RWPE2 (cell line): ENCODE data around the gene SLC48A1.

Experiments
- ATAC-seq: fragments of 200-7000 bp; cut with Tn5 transposase; 3 replicates; pipeline ENCODE4 v1.9.1; 2021; ENCODE audit warnings: low read depth
- DNase-seq: peaks from one replicate; pipeline ENCODE4 v3.0.0-alpha.2; 2020; ENCODE audit warnings: low spot score
- H3K27ac ChIP-seq: fragments of 450-650 bp; 2 replicates; pipeline ENCODE4 v1.5.1; 2017; ENCODE audit warnings: mild to moderate bottlenecking; ENCODE audit not compliant: poor library complexity, severe bottlenecking
- H3K27me3 ChIP-seq: fragments of 250-450 bp; sonication (Bioruptor Pico); 2 replicates; pipeline ENCODE4 v1.5.1; 2021; ENCODE audit warnings: mild to moderate bottlenecking, moderate library complexity; ENCODE audit not compliant: insufficient read depth, poor library complexity, severe bottlenecking
- H3K36me3 ChIP-seq: fragments of 250-450 bp; sonication (Bioruptor Pico); 2 replicates; pipeline ENCODE4 v1.5.1; 2020; ENCODE audit warnings: low read depth, mild to moderate bottlenecking, moderate library complexity
- H3K4me1 ChIP-seq: fragments of 250-450 bp; sonication (Bioruptor Pico); 2 replicates; pipeline ENCODE4 v1.5.1; 2021; ENCODE audit warnings: mild to moderate bottlenecking, moderate library complexity; ENCODE audit not compliant: insufficient read depth, poor library complexity, severe bottlenecking
- H3K4me3 ChIP-seq: fragments of 250-450 bp; sonication (Bioruptor Pico); 2 replicates; pipeline ENCODE4 v1.5.1; 2021; ENCODE audit warnings: mild to moderate bottlenecking, moderate library complexity; ENCODE audit not compliant: severe bottlenecking
- H3K9me3 ChIP-seq: fragments of 250-450 bp; sonication (Bioruptor Pico); 2 replicates; pipeline ENCODE4 v1.5.1; 2021; ENCODE audit warnings: mild to moderate bottlenecking, moderate library complexity; ENCODE audit not compliant: severe bottlenecking
- CTCF ChIP-seq: fragments of 450-650 bp; IDR thresholded peaks from one replicate; pipeline ENCODE4 v1.5.1; 2017; ENCODE audit warnings: mild to moderate bottlenecking, moderate library complexity; ENCODE audit not compliant: poor library complexity, severe bottlenecking

SLC48A1 gene

GRCh38 chr12:47757364-47757839, 15.6 kb upstream of the SLC48A1 start:
- Histone ChIP-seq H3K4me1 (peaks cover 52% of the 10 kb centered on the region), H3K4me3 (peak overlapping the region; percentile 40), H3K36me3 (no peaks in the 10 kb centered on the region), H3K9me3 (no peaks in the 10 kb centered on the region), H3K27me3 (no peaks in the 10 kb centered on the region), H3K27ac (peak overlapping the region; percentile 61)
- no peak for TF ChIP-seq CTCF
- ATAC-seq (no peak), DNase-seq (no peak)

GRCh38 chr12:47757840-47758583, 15.0 kb upstream of the SLC48A1 start:
- peaks cover 46% of the 10 kb centered on the region for H3K4me1 ChIP-seq
- ATAC-seq = peak; percentile 22
- H3K27me3 ChIP-seq = no peaks in the 10 kb centered on the region
- no peaks in the 10 kb centered on the region for H3K9me3 ChIP-seq
- peak overlapping the region; percentile 61 for H3K27ac ChIP-seq
- DNase-seq = no peak
- no peak for TF ChIP-seq CTCF
- peak overlapping the region; percentile 40 for H3K4me3 ChIP-seq
- no peaks in the 10 kb centered on the region for H3K36me3 ChIP-seq

GRCh38 chr12:47758584-47758833, 14.5 kb upstream of the SLC48A1 start:
- peak overlapping the region; percentile 61 for H3K27ac ChIP-seq
- peak overlapping the region; percentile 40 for H3K4me3 ChIP-seq
- no peak for TF ChIP-seq CTCF
- peak; percentile 14; the same call in 2 of the 3 replicates for ATAC-seq
- H3K4me1 ChIP-seq = peaks cover 44% of the 10 kb centered on the region
- H3K9me3 ChIP-seq = no peaks in the 10 kb centered on the region
- H3K36me3 ChIP-seq = no peaks in the 10 kb centered on the region
- no peaks in the 10 kb centered on the region for H3K27me3 ChIP-seq
- DNase-seq = no peak

- H3K4me1 ChIP-seq = peaks cover 44% of the 10 kb centered on the region
- H3K36me3 ChIP-seq = no peaks in the 10 kb centered on the region
- ATAC-seq (peak; percentile 63), DNase-seq (peak; percentile 91)
- H3K27ac ChIP-seq = peak within 1 kb of the TSS; percentile 61
- no peaks in the 10 kb centered on the region for H3K27me3 ChIP-seq
- H3K9me3 ChIP-seq = no peaks in the 10 kb centered on the region
- H3K4me3 ChIP-seq = peak within 1 kb of the TSS; percentile 40
- TF ChIP-seq CTCF = peak; percentile 61
Observed at GRCh38 chr12:47758834-47759690, 14.0 kb upstream of the SLC48A1 start, which contains the start of gene RAPGEF3. TSS of gene RAPGEF3 (minus strand) at chr12:47758880. CDS start at chr12:47758556, 324 bp downstream.
